Endothelial cell (in vitro differentiated cells): ENCODE data around the gene WFIKKN2. TPM values are rescaled to one million over a fixed set of nuclear protein-coding genes. Genes with fewer than 3 reads are reported as not detected.

Experiments used
- DNase-seq: peaks from one replicate; pipeline ENCODE4 v3.0.0; 2021; ENCODE audit warnings: low spot score
- H3K27ac Mint-ChIP-seq: one replicate; pipeline ENCODE4 v1.8.0; 2021; ENCODE audit warnings: mixed read lengths, inconsistent platforms; ENCODE audit not compliant: unreplicated experiment
- H3K27me3 Mint-ChIP-seq: one replicate; pipeline ENCODE4 v1.8.0; 2021; ENCODE audit warnings: mild to moderate bottlenecking, moderate library complexity, mixed read lengths, inconsistent platforms; ENCODE audit not compliant: unreplicated experiment
- H3K36me3 Mint-ChIP-seq: one replicate; pipeline ENCODE4 v1.8.0; 2021; ENCODE audit warnings: mild to moderate bottlenecking, low read depth, mixed read lengths, inconsistent platforms; ENCODE audit not compliant: unreplicated experiment
- H3K4me1 Mint-ChIP-seq: one replicate; pipeline ENCODE4 v1.8.0; 2021; ENCODE audit warnings: mild to moderate bottlenecking, mixed read lengths, inconsistent platforms; ENCODE audit not compliant: unreplicated experiment
- H3K4me3 Mint-ChIP-seq: one replicate; pipeline ENCODE4 v1.8.0; 2021; ENCODE audit warnings: mild to moderate bottlenecking, mixed read lengths, inconsistent platforms; ENCODE audit not compliant: unreplicated experiment
- H3K9me3 Mint-ChIP-seq: one replicate; pipeline ENCODE4 v1.8.0; 2021; ENCODE audit warnings: mixed read lengths, inconsistent platforms; ENCODE audit not compliant: unreplicated experiment
- CTCF ChIP-seq: fragments of 200-600 bp; sonication (generic); IDR thresholded peaks from one replicate; pipeline ENCODE4 v1.5.0; 2021; ENCODE audit warnings: antibody characterized with exemption; ENCODE audit not compliant: unreplicated experiment
- total RNA-seq: library from RNA; stranded (reverse); fragmentation: NEBNext Ultra II Directional; extraction: Animal tissue kit (Norgen Biotek cat#: 25700); gene quantifications from one replicate; pipeline ENCODE4 v1.2.1, GENCODE V29; 2021; ENCODE audit not compliant: unreplicated experiment

The WFIKKN2 gene
- total RNA-seq, 1 donor from 2014 or later, result not detected

- peak; percentile 57 for TF ChIP-seq CTCF
- H3K27ac Mint-ChIP-seq, result no peak overlapping the region
- H3K4me3 Mint-ChIP-seq, result peak overlapping the region; percentile 28
- no peaks in the 10 kb centered on the region for H3K4me1 Mint-ChIP-seq
- H3K36me3 Mint-ChIP-seq, result no peaks in the 10 kb centered on the region
- no peaks in the 10 kb centered on the region for H3K27me3 Mint-ChIP-seq
- H3K9me3 Mint-ChIP-seq, result no peaks in the 10 kb centered on the region
- peak; percentile 79 for DNase-seq
These were observed 6.6 kb downstream of the WFIKKN2 start for GRCh38 chr17:50841949-50842354.

DNA sequence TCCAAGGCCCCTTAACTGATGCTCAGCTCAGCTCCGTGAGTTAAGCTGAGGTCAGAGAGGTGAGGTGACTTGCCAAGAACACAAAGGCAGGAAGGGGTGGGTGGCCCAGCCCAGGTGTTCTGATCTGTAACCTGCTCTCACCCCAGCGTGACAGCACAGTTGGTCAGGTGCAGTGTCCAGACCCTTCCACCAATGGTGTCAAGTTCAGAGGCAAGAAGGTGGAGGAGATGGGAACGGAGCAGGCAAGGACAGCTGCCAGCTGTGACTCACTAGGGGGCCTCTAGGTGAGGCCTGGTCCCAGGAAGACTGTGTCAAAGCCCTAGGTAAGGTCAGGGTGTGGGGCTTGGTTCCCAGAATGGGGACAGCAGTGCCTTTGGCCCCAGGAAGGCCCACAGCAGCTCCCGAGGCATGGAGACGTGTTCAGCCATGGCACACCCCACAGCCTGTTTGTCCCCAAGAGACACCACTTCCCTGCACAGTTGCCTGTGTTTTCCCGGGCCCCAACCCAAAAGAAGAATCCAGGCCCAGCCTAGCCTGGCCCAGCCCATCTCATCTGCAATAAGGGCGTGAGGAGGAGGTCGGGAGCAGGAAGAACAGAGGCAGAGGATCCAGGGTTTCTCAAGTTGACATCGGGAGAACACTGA, 7.2 kb downstream of the WFIKKN2 start:
- Mint-ChIP-seq H3K27me3 (no peaks in the 10 kb centered on the region), H3K9me3 (no peaks in the 10 kb centered on the region), H3K36me3 (no peaks in the 10 kb centered on the region), H3K27ac (no peak overlapping the region), H3K4me1 (no peaks in the 10 kb centered on the region), H3K4me3 (no peak overlapping the region)
- DNase-seq, result no peak
- TF ChIP-seq CTCF, result no peak

DNA sequence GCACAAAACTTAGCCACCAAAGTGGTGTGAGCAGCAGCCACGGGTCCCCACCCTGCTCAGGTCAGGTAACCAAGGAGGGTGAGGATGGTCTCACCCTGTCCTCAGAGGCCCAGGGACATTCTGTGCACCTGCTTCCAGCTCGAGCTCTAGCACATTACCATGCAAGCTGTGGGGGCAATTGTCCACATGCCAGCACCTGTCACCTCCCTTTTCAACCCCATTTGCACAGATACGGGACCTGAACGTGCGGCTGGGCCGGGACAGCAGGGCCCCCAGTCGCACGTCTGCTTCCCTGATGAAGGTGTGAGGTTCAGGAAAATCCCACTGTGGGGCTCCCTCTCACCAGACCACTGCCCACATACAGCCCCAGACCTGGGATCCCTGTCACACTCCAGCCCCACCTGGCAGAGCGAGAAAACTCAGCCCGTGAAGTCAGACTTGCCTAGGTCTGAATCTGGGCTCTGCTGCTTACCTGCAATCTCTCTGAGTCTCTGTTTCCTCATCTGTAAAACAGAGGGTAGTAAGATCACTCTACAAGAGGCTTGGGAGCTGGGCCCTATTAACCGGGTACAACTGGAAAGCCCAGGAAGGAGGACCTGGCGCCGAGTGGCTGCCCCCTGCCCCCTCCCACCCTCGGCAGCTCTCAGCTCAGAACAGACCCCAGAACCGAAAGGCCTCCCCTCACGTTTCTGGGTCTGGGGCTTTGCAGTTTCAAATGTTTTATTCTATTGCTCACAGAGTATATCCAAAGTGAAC, 7.9 kb downstream of the WFIKKN2 start:
- H3K9me3 Mint-ChIP-seq, result no peaks in the 10 kb centered on the region
- H3K4me1 Mint-ChIP-seq, result no peaks in the 10 kb centered on the region
- H3K27me3 Mint-ChIP-seq, result no peaks in the 10 kb centered on the region
- TF ChIP-seq CTCF, result no peak
- no peaks in the 10 kb centered on the region for H3K36me3 Mint-ChIP-seq
- H3K4me3 Mint-ChIP-seq, result no peak overlapping the region
- H3K27ac Mint-ChIP-seq, result no peak overlapping the region
- no peak for DNase-seq

GRCh38 chr17:50844117-50844700, 8.8 kb downstream of the WFIKKN2 start:
- no peaks in the 10 kb centered on the region for H3K4me1 Mint-ChIP-seq
- TF ChIP-seq CTCF, result no peak
- no peaks in the 10 kb centered on the region for H3K27me3 Mint-ChIP-seq
- no peaks in the 10 kb centered on the region for H3K36me3 Mint-ChIP-seq
- no peak overlapping the region for H3K27ac Mint-ChIP-seq
- DNase-seq, result no peak
- no peaks in the 10 kb centered on the region for H3K9me3 Mint-ChIP-seq
- H3K4me3 Mint-ChIP-seq, result no peak overlapping the region
